ENCODE results near the gene FSTL1. TPM values are rescaled to one million over a fixed set of nuclear protein-coding genes. Genes with fewer than 3 reads are reported as not detected.

FSTL1 gene
- total RNA-seq, 1 experiment from 2014 or later, result 20.7 TPM

DNA sequence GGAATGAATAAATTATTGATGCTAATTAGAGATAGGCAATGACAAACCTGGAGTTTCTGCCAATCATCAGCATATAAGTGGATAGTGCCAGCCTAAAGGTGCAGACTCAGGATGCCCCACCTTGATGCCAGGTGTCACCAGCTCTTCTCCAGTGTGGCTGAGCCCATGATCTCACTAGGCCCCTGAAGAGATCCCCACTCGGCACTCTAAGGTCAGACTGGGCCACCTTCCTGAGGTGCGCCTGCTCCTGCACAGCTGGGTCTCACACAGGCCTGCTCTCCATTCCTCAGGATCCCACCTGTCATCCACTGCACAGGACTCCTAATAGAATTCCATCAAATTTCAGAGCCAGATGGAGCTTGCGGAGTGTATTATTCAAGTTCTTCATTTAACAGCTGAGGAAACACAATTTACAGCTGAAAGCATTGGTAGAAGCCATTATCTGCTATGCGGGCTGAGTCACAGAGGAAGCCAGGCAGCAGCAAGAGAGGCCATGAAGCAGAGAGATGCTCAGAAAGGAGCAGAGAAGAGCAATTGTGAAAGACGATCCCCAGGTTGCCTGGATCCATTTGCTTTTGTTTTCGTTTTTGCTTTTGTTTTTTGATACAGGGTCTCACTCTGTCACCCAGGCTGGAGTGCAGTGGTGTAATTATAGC, 25.1 kb upstream of the FSTL1 start (continued):
- TF ChIP-seq, protein P1, sequence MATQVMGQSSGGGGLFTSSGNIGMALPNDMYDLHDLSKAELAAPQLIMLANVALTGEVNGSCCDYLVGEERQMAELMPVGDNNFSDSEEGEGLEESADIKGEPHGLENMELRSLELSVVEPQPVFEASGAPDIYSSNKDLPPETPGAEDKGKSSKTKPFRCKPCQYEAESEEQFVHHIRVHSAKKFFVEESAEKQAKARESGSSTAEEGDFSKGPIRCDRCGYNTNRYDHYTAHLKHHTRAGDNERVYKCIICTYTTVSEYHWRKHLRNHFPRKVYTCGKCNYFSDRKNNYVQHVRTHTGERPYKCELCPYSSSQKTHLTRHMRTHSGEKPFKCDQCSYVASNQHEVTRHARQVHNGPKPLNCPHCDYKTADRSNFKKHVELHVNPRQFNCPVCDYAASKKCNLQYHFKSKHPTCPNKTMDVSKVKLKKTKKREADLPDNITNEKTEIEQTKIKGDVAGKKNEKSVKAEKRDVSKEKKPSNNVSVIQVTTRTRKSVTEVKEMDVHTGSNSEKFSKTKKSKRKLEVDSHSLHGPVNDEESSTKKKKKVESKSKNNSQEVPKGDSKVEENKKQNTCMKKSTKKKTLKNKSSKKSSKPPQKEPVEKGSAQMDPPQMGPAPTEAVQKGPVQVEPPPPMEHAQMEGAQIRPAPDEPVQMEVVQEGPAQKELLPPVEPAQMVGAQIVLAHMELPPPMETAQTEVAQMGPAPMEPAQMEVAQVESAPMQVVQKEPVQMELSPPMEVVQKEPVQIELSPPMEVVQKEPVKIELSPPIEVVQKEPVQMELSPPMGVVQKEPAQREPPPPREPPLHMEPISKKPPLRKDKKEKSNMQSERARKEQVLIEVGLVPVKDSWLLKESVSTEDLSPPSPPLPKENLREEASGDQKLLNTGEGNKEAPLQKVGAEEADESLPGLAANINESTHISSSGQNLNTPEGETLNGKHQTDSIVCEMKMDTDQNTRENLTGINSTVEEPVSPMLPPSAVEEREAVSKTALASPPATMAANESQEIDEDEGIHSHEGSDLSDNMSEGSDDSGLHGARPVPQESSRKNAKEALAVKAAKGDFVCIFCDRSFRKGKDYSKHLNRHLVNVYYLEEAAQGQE (IDR thresholded peaks at IDR 0.05; ENCODE audit: low read depth), result no peak

DNA sequence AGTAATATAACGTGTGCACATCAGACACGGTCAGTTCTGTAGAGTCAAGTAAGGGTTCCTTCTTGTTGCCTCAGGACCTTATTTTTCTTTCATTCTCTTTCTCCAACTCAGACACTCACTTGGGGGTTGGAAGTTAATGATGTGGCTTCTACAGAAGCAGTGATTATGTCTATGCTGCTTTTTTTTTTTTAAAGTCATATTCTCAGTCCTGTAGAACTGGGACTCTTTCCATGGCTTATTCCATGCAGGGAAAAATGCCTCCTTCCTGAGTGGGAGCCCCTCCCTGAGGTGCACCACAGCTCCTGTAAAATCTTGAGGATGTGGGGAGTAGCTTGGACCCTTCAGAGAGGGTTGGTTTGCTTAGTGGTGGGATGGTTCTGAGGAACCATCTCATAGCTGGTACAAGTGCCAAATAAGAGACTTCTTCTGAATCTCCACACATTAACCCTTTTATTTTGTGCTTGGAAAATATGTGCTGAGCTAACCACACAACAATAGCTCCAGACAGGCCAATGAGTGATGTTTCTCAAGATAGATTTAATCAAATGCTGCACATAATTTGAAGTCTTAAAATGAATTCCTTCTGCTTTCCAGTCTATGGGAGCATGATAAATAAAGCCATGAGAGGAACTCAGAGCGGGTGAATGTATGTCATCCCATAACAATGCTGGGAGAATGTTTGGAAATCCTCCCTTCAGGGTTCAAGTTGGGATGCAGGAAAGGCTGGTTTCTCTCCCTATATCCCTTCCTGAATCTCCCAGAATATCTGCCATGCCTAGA, 23.3 kb upstream of the FSTL1 start:
- ChIA-PET RAD21 (ENCODE audit: low non-redundant PET in 1 of 2, low total read pairs in 2 of 2, uncharacterized antibody in 2 of 2, unreplicated experiment in 2 of 2) (no interaction called here), POLR2A (no interaction called here), CTCF (interaction anchor here (1.8 kb wide), 1 partner anchor 57 kb away, joined by 4 read pairs; no protein-coding TSS in a partner anchor)
- intact Hi-C loops (cut with micrococcal nuclease), result no loop called here
- Histone ChIP-seq H3K9me2 (ENCODE audit: insufficient read depth) (no peaks in the 10 kb centered on the region), H3K9ac (ENCODE audit: low read length) (no peak overlapping the region), H3K27me3 (ENCODE audit: insufficient read depth, low read length) (no peaks in the 10 kb centered on the region), H2AFZ (ENCODE audit: low read depth, low read length, poor library complexity, severe bottlenecking) (no peak overlapping the region), H3K36me3 (ENCODE audit: control insufficient read depth in 1 of 2, insufficient read depth in 2 of 2, low read length in 2 of 2) (no peaks in the 10 kb centered on the region), H3K4me1 (ENCODE audit: control insufficient read depth in 1 of 2, insufficient read depth in 2 of 2, low read length in 2 of 2) (peaks cover 12 to 33% of the 10 kb centered on the region in 2 experiments), H3K4me2 (ENCODE audit: low read length) (no peak overlapping the region), H3K9me3 (ENCODE audit: control insufficient read depth in 1 of 2, insufficient read depth in 1 of 2, low read depth in 1 of 2, low read length in 2 of 2) (no peaks in the 10 kb centered on the region), H3K4me3 (replicated peaks in 1 of 2; ENCODE audit: low read depth in 1 of 2, low read length in 2 of 2) (no peak overlapping the region), H3K79me2 (ENCODE audit: insufficient read depth, low read length) (no peaks in the 10 kb centered on the region), H3K27ac (ENCODE audit: low read depth, low read length) (no peak overlapping the region), H4K20me1 (ENCODE audit: insufficient read depth) (no peaks in the 10 kb centered on the region)
- DNase-seq (ENCODE audit: low read depth, low spot score) (no peak), ATAC-seq (no peak)
- BruUV-seq (replicated peaks), result no TSS peak
- TF ChIP-seq, protein P2, sequence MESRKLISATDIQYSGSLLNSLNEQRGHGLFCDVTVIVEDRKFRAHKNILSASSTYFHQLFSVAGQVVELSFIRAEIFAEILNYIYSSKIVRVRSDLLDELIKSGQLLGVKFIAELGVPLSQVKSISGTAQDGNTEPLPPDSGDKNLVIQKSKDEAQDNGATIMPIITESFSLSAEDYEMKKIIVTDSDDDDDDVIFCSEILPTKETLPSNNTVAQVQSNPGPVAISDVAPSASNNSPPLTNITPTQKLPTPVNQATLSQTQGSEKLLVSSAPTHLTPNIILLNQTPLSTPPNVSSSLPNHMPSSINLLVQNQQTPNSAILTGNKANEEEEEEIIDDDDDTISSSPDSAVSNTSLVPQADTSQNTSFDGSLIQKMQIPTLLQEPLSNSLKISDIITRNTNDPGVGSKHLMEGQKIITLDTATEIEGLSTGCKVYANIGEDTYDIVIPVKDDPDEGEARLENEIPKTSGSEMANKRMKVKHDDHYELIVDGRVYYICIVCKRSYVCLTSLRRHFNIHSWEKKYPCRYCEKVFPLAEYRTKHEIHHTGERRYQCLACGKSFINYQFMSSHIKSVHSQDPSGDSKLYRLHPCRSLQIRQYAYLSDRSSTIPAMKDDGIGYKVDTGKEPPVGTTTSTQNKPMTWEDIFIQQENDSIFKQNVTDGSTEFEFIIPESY (IDR thresholded peaks at IDR 0.05; ENCODE audit: extremely low read depth, insufficient replicate concordance, low read length), result no peak
- no peak for TF ChIP-seq ZNF274 (IDR thresholded peaks at IDR 0.05; ENCODE audit: low read depth, low read length)
- no peak for TF ChIP-seq CBX3 (IDR thresholded peaks at IDR 0.05; ENCODE audit: low read depth)
- TF ChIP-seq POLR2A (IDR thresholded peaks at IDR 0.05; ENCODE audit: borderline replicate concordance, extremely low read depth, insufficient read depth, insufficient read length), result no peak
- TF ChIP-seq RAD21 (IDR thresholded peaks at IDR 0.05; ENCODE audit: low read depth), result no peak
- TF ChIP-seq, protein P3, sequence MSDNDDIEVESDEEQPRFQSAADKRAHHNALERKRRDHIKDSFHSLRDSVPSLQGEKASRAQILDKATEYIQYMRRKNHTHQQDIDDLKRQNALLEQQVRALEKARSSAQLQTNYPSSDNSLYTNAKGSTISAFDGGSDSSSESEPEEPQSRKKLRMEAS (IDR thresholded peaks at IDR 0.05), result no peak
- TF ChIP-seq, protein P4, sequence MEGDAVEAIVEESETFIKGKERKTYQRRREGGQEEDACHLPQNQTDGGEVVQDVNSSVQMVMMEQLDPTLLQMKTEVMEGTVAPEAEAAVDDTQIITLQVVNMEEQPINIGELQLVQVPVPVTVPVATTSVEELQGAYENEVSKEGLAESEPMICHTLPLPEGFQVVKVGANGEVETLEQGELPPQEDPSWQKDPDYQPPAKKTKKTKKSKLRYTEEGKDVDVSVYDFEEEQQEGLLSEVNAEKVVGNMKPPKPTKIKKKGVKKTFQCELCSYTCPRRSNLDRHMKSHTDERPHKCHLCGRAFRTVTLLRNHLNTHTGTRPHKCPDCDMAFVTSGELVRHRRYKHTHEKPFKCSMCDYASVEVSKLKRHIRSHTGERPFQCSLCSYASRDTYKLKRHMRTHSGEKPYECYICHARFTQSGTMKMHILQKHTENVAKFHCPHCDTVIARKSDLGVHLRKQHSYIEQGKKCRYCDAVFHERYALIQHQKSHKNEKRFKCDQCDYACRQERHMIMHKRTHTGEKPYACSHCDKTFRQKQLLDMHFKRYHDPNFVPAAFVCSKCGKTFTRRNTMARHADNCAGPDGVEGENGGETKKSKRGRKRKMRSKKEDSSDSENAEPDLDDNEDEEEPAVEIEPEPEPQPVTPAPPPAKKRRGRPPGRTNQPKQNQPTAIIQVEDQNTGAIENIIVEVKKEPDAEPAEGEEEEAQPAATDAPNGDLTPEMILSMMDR (IDR thresholded peaks at IDR 0.05 in 2 of 3, conservative IDR thresholded peaks at IDR 0.05 in 1 of 3; ENCODE audit: borderline replicate concordance in 1 of 3, insufficient read depth in 1 of 3, low read depth in 2 of 3, low read length in 2 of 3), result no peak
- TF ChIP-seq, protein P5, sequence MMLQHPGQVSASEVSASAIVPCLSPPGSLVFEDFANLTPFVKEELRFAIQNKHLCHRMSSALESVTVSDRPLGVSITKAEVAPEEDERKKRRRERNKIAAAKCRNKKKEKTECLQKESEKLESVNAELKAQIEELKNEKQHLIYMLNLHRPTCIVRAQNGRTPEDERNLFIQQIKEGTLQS (IDR thresholded peaks at IDR 0.05), result no peak
- no peak for TF ChIP-seq ZFX (IDR thresholded peaks at IDR 0.05)
- no peak for TF ChIP-seq FOSL1 (IDR thresholded peaks at IDR 0.05; ENCODE audit: low read depth)
- TF ChIP-seq ELF1 (IDR thresholded peaks at IDR 0.05; ENCODE audit: borderline replicate concordance, low read depth), result no peak
- no peak for TF ChIP-seq EZH2 (IDR thresholded peaks at IDR 0.05)
- no peak for TF ChIP-seq POLR2AphosphoS5 (IDR thresholded peaks at IDR 0.05; ENCODE audit: low read depth, low read length)

Data from HCT116 (cell line).